ENCODE measurements around the gene ABCG8. TPM values are rescaled to one million over a fixed set of nuclear protein-coding genes. Genes with fewer than 3 reads are reported as not detected.

The ABCG8 gene
- total RNA-seq (2022) (0.12 TPM in 1 of 2 replicates, not detected in the other), Bru-seq, nascent RNA (not detected), BruChase-seq, experiment 1, labeled RNA remaining after a 2-hour chase (not detected), BruChase-seq, experiment 2, labeled RNA remaining after a 6-hour chase (not detected)
- long read RNA-seq, result 0 reads

DNA sequence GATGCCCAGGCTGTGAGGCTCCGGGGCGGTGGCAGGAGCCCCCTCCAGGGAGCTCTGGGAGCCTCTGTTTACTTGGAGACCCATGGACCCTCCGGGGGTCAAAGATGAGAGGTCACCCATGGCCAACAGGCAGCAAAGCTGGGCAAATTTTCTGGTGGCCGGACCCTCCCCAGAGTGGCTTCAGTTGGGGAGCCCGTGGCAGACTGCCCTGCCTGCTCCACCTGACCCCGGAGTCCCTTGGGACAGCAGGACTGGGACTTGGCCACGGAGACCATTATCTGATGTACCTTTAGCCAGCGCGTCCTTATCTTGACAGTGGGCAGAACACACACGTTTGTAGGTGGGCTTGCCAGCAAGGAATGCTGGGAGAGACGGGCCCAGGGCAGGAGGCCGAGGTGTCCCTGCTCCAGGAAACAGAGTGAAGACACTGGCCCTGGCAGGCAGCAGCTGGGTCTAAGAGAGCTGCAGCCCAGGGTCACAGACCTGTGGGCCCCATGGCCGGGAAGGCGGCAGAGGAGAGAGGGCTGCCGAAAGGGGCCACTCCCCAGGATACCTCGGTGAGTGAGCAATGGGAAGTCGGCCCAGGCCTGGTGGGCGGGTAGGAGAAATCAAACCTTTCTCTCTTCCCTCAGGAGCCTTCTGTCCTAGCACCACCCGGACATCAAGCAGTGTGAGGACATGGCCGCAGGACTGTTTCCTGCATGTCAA is at the start of gene ABCG8, which contains the start of gene ABCG5:
ABCG8 (plus strand) TSS at position 412 of the 708 bp plus-strand sequence; CDS start at position 495, 83 bp downstream.
ABCG5 (minus strand) TSS at position 280 of the 708 bp plus-strand sequence; CDS start at position 120, 160 bp downstream.
- Histone ChIP-seq H3K4me1 (no peaks in the 10 kb centered on the region), H3K27me3 (replicated peaks; ENCODE audit: control insufficient read depth, insufficient read depth, low read length) (no peaks in the 10 kb centered on the region), H3K36me3 (ENCODE audit: control insufficient read depth, insufficient read depth, low read length) (no peaks in the 10 kb centered on the region), H3K4me3 (ENCODE audit: low read depth, low read length) (no peak within 1 kb of the TSS), H3K9me3 (no peaks in the 10 kb centered on the region)
- intact Hi-C loops (cut with micrococcal nuclease; ENCODE audit: unreplicated experiment), result no loop called here
- Mint-ChIP-seq H3K27ac (ENCODE audit: unreplicated experiment) (no peak within 1 kb of the TSS), H3K4me3 (ENCODE audit: unreplicated experiment) (no peak within 1 kb of the TSS), H3K36me3 (ENCODE audit: insufficient read depth, unreplicated experiment) (no peaks in the 10 kb centered on the region), H3K9me3 (ENCODE audit: unreplicated experiment) (no peaks in the 10 kb centered on the region), H3K4me1 (ENCODE audit: low read depth, unreplicated experiment) (no peaks in the 10 kb centered on the region), H3K27me3 (ENCODE audit: insufficient read depth, unreplicated experiment) (no peaks in the 10 kb centered on the region)
- no TSS peak for BruUV-seq (replicated peaks)
- ChIA-PET CTCF (no interaction called here), POLR2A (no interaction called here)
- DNase-seq, result no peak
- no peak for TF ChIP-seq CTCF (IDR thresholded peaks at IDR 0.05; ENCODE audit: insufficient read depth in 1 of 2, low read depth in 1 of 2, low read length in 1 of 2, severe bottlenecking in 1 of 2, unreplicated experiment in 1 of 2)

GRCh38 chr2:43790147-43790546 is 48.6 kb upstream of the ABCG8 start:
- Mint-ChIP-seq H3K4me3 (ENCODE audit: unreplicated experiment) (no peak overlapping the region), H3K27ac (ENCODE audit: unreplicated experiment) (no peak overlapping the region), H3K36me3 (ENCODE audit: insufficient read depth, unreplicated experiment) (no peaks in the 10 kb centered on the region), H3K27me3 (ENCODE audit: insufficient read depth, unreplicated experiment) (no peaks in the 10 kb centered on the region), H3K4me1 (ENCODE audit: low read depth, unreplicated experiment) (no peaks in the 10 kb centered on the region), H3K9me3 (ENCODE audit: unreplicated experiment) (no peaks in the 10 kb centered on the region)
- intact Hi-C loops (cut with micrococcal nuclease; ENCODE audit: unreplicated experiment), result no loop called here
- no TSS peak for BruUV-seq (replicated peaks)
- Histone ChIP-seq H3K4me3 (ENCODE audit: low read depth, low read length) (no peak overlapping the region), H3K4me1 (no peaks in the 10 kb centered on the region), H3K9me3 (no peaks in the 10 kb centered on the region), H3K36me3 (ENCODE audit: control insufficient read depth, insufficient read depth, low read length) (no peaks in the 10 kb centered on the region), H3K27me3 (replicated peaks; ENCODE audit: control insufficient read depth, insufficient read depth, low read length) (no peaks in the 10 kb centered on the region)
- no peak for TF ChIP-seq CTCF (IDR thresholded peaks at IDR 0.05; ENCODE audit: insufficient read depth in 1 of 2, low read depth in 1 of 2, low read length in 1 of 2, severe bottlenecking in 1 of 2, unreplicated experiment in 1 of 2)
- POLR2A ChIA-PET, result no interaction called here
- CTCF ChIA-PET, result interaction anchor here (1.3 kb wide), 1 partner anchor 17 kb away, joined by 3 read pairs; no protein-coding TSS in a partner anchor
- DNase-seq, result no peak

- Mint-ChIP-seq H3K4me3 (ENCODE audit: unreplicated experiment) (no peak overlapping the region), H3K9me3 (ENCODE audit: unreplicated experiment) (no peaks in the 10 kb centered on the region), H3K27ac (ENCODE audit: unreplicated experiment) (no peak overlapping the region), H3K27me3 (ENCODE audit: insufficient read depth, unreplicated experiment) (no peaks in the 10 kb centered on the region), H3K36me3 (ENCODE audit: insufficient read depth, unreplicated experiment) (no peaks in the 10 kb centered on the region), H3K4me1 (ENCODE audit: low read depth, unreplicated experiment) (no peaks in the 10 kb centered on the region)
- Histone ChIP-seq H3K27me3 (replicated peaks; ENCODE audit: control insufficient read depth, insufficient read depth, low read length) (no peaks in the 10 kb centered on the region), H3K4me3 (ENCODE audit: low read depth, low read length) (no peak overlapping the region), H3K9me3 (no peaks in the 10 kb centered on the region), H3K36me3 (ENCODE audit: control insufficient read depth, insufficient read depth, low read length) (no peaks in the 10 kb centered on the region), H3K4me1 (no peaks in the 10 kb centered on the region)
- no peak for TF ChIP-seq CTCF (IDR thresholded peaks at IDR 0.05; ENCODE audit: insufficient read depth in 1 of 2, low read depth in 1 of 2, low read length in 1 of 2, severe bottlenecking in 1 of 2, unreplicated experiment in 1 of 2)
- ChIA-PET POLR2A (no interaction called here), CTCF (no interaction called here)
- no peak for DNase-seq
- BruUV-seq (replicated peaks), result no TSS peak
- intact Hi-C loops (cut with micrococcal nuclease; ENCODE audit: unreplicated experiment), result no loop called here
These were observed 47.6 kb upstream of the ABCG8 start for GRCh38 chr2:43791035-43791765.
